Activated CD8-positive, alpha-beta T cell treated with anti-CD3 and anti-CD28 coated beads for 36 hours (primary cell): ENCODE results near the gene PHF14. TPM values are rescaled to one million over a fixed set of nuclear protein-coding genes. Genes with fewer than 3 reads are reported as not detected.

Source experiments
- ATAC-seq: fragments of 200-7000 bp; cut with Tn5 transposase; one replicate; pipeline ENCODE4 v1.10.0; 2021; ENCODE audit warnings: mild to moderate bottlenecking, moderate library complexity
- CTCF ChIA-PET: fragments of 350-600 bp; sonication (Branson Sonifier 250); formaldehyde crosslinking; loops from one replicate; lab custom pipeline; 2021; ENCODE audit warnings: antibody characterized with exemption; lab: Charles Lee
- POLR2A ChIA-PET: fragments of 350-600 bp; sonication (Branson Sonifier 250); formaldehyde crosslinking; loops from one replicate; lab custom pipeline; 2021; ENCODE audit warnings: antibody characterized with exemption; lab: Charles Lee
- DNase-seq: peaks from one replicate; pipeline ENCODE4 v3.0.0-alpha.2; 2020
- H3K27ac Mint-ChIP-seq: one replicate; pipeline ENCODE4 v1.8.0; 2021; ENCODE audit warnings: mild to moderate bottlenecking, mixed read lengths
- H3K27me3 Mint-ChIP-seq: one replicate; pipeline ENCODE4 v1.8.0; 2021; ENCODE audit warnings: mixed read lengths
- H3K36me3 Mint-ChIP-seq: one replicate; pipeline ENCODE4 v1.8.0; 2021; ENCODE audit warnings: low read depth, mixed read lengths
- H3K4me1 Mint-ChIP-seq: one replicate; pipeline ENCODE4 v1.8.0; 2021; ENCODE audit warnings: low read depth, mixed read lengths
- H3K4me3 Mint-ChIP-seq: one replicate; pipeline ENCODE4 v1.8.0; 2021; ENCODE audit warnings: mild to moderate bottlenecking, moderate library complexity, mixed read lengths
- H3K9me3 Mint-ChIP-seq: one replicate; pipeline ENCODE4 v1.8.0; 2021; ENCODE audit warnings: mixed read lengths
- intact Hi-C: fragments of 100-400 bp; cut with micrococcal nuclease; formaldehyde crosslinking; loops from one replicate; pipeline ENCODE4 v1.10.0; 2022
- total RNA-seq, 2 experiments: library from RNA; stranded (reverse); gene quantifications; one replicate each; pipeline ENCODE4 v1.2.3, GENCODE V29; 2021
- TF ChIP-seq, protein P1 (sequence below): fragments of 200-600 bp; IDR thresholded peaks from one replicate; pipeline ENCODE4 v1.8.0; 2022; ENCODE audit warnings: antibody characterized with exemption, mild to moderate bottlenecking

PHF14 gene
- total RNA-seq, 2 experiments from 2014 or later = 36.7 to 38.7 TPM

DNA sequence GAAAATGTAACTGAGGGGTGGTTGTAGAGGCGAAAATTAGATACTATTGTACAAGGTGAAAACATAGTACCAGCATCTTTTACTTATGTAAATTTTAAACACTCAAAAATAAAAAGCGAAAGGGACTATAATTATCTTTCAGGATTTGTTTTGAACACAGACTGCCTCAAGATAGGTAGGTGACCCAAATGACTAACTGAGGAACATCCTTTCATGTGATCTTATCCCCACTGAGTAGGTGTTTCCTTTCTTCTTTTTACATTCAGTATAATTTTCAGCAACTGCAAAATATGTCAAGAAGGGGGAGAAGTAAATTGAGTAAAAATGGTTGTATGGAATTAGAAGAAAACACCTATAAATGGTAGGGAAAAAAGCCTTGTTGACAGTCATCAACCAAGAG, 236.7 kb downstream of the PHF14 start:
- Mint-ChIP-seq H3K27me3 (peaks cover 2% of the 10 kb centered on the region), H3K4me1 (no peaks in the 10 kb centered on the region), H3K4me3 (no peak overlapping the region), H3K36me3 (no peaks in the 10 kb centered on the region), H3K27ac (no peak overlapping the region), H3K9me3 (no peaks in the 10 kb centered on the region)
- POLR2A ChIA-PET = no interaction called here
- TF ChIP-seq, protein P1, sequence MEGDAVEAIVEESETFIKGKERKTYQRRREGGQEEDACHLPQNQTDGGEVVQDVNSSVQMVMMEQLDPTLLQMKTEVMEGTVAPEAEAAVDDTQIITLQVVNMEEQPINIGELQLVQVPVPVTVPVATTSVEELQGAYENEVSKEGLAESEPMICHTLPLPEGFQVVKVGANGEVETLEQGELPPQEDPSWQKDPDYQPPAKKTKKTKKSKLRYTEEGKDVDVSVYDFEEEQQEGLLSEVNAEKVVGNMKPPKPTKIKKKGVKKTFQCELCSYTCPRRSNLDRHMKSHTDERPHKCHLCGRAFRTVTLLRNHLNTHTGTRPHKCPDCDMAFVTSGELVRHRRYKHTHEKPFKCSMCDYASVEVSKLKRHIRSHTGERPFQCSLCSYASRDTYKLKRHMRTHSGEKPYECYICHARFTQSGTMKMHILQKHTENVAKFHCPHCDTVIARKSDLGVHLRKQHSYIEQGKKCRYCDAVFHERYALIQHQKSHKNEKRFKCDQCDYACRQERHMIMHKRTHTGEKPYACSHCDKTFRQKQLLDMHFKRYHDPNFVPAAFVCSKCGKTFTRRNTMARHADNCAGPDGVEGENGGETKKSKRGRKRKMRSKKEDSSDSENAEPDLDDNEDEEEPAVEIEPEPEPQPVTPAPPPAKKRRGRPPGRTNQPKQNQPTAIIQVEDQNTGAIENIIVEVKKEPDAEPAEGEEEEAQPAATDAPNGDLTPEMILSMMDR = no peak
- DNase-seq = no peak
- ATAC-seq = no peak
- intact Hi-C loops = no loop called here
- CTCF ChIA-PET = no interaction called here

DNA sequence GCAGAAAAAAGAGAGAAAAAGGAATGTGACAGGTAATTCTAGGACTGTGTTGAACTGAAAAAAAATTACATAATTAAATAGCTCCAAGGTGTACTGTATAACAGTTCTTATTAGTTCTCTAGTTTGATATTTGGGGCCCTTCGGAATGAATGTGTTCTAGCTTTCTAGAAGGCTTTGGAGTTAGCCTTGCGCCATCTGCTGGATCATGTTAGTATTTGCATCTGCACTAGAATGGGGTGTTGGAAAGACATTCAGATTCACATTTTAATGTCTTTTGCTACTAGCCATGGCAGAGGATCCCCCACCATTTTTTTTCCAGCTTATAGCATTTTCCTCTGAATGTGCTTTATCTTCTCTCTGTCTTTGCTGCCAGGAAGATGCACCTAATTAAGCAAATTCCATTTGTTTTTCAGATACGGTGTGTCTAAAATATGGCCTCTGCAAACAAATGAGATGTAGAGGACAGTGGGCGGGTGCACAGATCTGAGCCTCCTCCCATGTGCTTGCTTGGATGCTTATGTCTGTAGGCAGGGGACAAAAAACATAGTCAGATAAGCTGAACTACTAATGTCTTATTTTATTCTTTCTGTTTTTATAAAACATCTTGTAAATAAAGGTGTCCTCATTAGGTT, 238.5 kb downstream of the PHF14 start:
- DNase-seq (peak; percentile 61), ATAC-seq (peak; percentile 91)
- Mint-ChIP-seq H3K4me1 (no peaks in the 10 kb centered on the region), H3K36me3 (no peaks in the 10 kb centered on the region), H3K9me3 (no peaks in the 10 kb centered on the region), H3K27ac (no peak overlapping the region), H3K27me3 (peaks cover 7% of the 10 kb centered on the region), H3K4me3 (no peak overlapping the region)
- intact Hi-C loops = no loop called here
- CTCF ChIA-PET = interaction anchor here (0.7 to 3.5 kb wide), 24 partner anchors 9 to 563 kb away, joined by 3 to 17 read pairs (median 4); a partner anchor contains a TSS
- POLR2A ChIA-PET = no interaction called here
- TF ChIP-seq, protein P1 = peak; percentile 70

DNA sequence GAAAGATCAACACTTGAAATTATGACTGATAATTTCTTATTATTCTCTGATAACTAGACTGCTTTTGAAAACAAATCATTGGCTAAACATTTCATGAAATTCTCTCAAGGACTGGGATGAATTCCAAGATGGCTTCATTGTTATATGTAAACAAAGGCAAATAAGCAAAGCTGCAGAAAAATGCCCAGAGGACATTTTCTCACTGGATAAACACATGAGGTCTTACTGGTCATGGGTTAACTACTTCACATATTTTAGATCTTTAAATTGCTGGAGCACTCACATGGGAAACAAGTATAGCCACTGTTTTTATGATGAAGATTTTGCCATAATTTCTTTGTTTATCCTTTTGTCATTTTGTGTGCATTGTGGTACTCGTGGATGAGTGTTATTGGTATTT, 239.1 kb downstream of the PHF14 start:
- POLR2A ChIA-PET = no interaction called here
- intact Hi-C loops = no loop called here

DNA sequence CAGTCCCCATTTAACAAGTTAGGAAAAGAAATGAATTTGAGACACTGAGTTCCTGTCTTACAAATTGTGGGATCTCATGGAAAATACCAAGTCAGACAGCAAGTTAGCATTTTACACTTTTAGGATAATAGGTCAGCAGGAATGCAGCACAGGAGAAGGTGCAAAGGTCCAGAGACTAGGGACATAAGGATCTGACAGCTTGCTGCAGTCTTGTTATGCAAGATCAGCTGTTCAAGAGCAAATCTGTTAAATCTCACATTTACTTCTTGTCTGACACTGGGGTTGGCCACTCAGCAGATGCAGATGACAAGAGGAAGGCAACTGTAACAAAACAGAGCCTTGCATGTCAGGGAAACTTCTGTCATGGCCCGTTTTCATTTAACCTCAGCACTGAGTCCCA, 239.6 kb downstream of the PHF14 start:
- no peaks in the 10 kb centered on the region for H3K4me1 Mint-ChIP-seq
- intact Hi-C loops = no loop called here
- no peaks in the 10 kb centered on the region for H3K9me3 Mint-ChIP-seq
- no peak overlapping the region for H3K27ac Mint-ChIP-seq
- TF ChIP-seq, protein P1 = no peak
- DNase-seq = no peak
- no peaks in the 10 kb centered on the region for H3K36me3 Mint-ChIP-seq
- no peak overlapping the region for H3K4me3 Mint-ChIP-seq
- no peak for ATAC-seq
- H3K27me3 Mint-ChIP-seq = peaks cover 7% of the 10 kb centered on the region
- CTCF ChIA-PET = interaction anchor here (2.1 to 3.5 kb wide), 3 partner anchors 10 to 12 kb away, joined by 10 to 17 read pairs (median 14); no protein-coding TSS in a partner anchor
- POLR2A ChIA-PET = no interaction called here

More for the DNA sequence above, 239.1 kb downstream of the PHF14 start:
- H3K9me3 Mint-ChIP-seq = no peaks in the 10 kb centered on the region
- H3K4me1 Mint-ChIP-seq = no peaks in the 10 kb centered on the region
- no peaks in the 10 kb centered on the region for H3K36me3 Mint-ChIP-seq
- ATAC-seq = no peak
- H3K27ac Mint-ChIP-seq = no peak overlapping the region
- CTCF ChIA-PET = interaction anchor here (1.1 to 3.5 kb wide), 12 partner anchors 9 to 236 kb away, joined by 3 to 17 read pairs (median 6); no protein-coding TSS in a partner anchor
- H3K4me3 Mint-ChIP-seq = no peak overlapping the region
- TF ChIP-seq, protein P1 = no peak
- DNase-seq = no peak
- H3K27me3 Mint-ChIP-seq = peaks cover 7% of the 10 kb centered on the region

DNA sequence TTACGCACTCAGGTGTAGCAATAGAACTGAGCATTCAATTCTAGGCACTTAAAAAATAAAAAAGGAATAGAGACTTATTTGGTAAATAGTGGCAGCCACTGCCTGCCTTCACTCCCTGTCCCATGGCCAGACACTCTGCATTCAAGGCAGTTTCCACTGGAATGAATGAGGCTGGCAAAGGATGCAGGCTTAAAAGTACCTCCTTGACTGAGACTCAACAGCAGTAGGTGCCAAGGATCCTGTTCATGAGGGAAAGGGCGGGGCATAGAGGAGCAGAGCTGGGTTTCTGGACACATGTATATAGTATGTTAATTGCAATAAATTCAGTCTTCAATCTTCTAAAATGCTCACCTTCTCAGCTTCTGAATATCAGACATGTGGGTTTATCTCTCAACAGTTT, 242.6 kb downstream of the PHF14 start:
- Mint-ChIP-seq H3K9me3 (no peaks in the 10 kb centered on the region), H3K27me3 (peaks cover 5% of the 10 kb centered on the region), H3K36me3 (no peaks in the 10 kb centered on the region), H3K4me3 (no peak overlapping the region), H3K27ac (no peak overlapping the region), H3K4me1 (no peaks in the 10 kb centered on the region)
- ATAC-seq (no peak), DNase-seq (no peak)
- intact Hi-C loops = no loop called here
- POLR2A ChIA-PET = no interaction called here
- TF ChIP-seq, protein P1 = no peak
- CTCF ChIA-PET = interaction anchor here (0.7 kb wide), 1 partner anchor 210 kb away, joined by 3 read pairs; no protein-coding TSS in a partner anchor
